GM10266 (cell line): ENCODE results near the gene EIF4E3.

Experiments used
- DNase-seq: peaks from one replicate; pipeline ENCODE4 v3.0.0; 2012; ENCODE audit errors: extremely low spot score
- TF ChIP-seq, protein P1 (sequence below): IDR thresholded peaks from 2 replicates; pipeline ENCODE4 v1.5.1; 2012; ENCODE audit warnings: mild to moderate bottlenecking, low read depth; ENCODE audit not compliant: control insufficient read depth, insufficient read depth; ENCODE audit errors: missing control alignments

The EIF4E3 gene

DNA sequence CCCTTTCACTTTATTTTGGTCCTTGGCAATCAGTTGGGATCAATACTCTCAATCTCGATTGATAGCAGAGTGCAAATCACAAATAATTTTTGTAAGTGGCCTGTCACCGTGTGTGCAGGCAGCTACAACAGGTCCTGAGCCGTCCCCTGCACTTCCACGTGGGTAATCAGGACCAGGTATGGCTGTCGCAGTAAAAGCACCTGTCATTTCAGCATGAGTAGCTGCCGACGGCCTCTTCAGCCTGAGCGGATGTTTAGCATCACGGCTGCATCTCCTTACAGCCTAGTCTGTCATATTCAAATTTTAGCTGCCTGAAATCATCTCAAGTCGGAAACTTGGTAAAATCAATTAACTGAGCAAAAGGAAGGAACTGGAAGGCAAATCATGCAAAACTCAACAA lies 88.7 kb downstream of the EIF4E3 start:
- TF ChIP-seq, protein P1, sequence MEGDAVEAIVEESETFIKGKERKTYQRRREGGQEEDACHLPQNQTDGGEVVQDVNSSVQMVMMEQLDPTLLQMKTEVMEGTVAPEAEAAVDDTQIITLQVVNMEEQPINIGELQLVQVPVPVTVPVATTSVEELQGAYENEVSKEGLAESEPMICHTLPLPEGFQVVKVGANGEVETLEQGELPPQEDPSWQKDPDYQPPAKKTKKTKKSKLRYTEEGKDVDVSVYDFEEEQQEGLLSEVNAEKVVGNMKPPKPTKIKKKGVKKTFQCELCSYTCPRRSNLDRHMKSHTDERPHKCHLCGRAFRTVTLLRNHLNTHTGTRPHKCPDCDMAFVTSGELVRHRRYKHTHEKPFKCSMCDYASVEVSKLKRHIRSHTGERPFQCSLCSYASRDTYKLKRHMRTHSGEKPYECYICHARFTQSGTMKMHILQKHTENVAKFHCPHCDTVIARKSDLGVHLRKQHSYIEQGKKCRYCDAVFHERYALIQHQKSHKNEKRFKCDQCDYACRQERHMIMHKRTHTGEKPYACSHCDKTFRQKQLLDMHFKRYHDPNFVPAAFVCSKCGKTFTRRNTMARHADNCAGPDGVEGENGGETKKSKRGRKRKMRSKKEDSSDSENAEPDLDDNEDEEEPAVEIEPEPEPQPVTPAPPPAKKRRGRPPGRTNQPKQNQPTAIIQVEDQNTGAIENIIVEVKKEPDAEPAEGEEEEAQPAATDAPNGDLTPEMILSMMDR, result no peak
- DNase-seq, result no peak

DNA sequence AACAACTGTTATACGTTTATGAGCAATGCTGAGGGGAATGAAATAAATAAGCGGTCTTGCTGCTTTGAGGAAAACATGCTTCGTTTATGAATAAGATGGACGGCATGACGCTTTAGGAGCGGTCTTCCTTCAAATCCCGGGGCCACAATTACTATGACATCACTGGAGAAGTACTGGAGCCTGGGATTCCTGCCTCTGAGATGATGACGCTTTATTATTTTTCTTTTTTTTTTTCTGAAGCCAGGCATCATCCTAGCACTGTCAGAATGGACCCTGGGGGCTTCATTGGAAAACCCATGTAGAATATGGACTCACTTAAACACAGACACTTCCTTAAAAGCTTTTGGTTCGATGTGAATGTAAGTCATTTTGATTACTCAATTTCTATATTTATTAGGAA lies 89.2 kb downstream of the EIF4E3 start:
- TF ChIP-seq, protein P1, result no peak
- no peak for DNase-seq

DNA sequence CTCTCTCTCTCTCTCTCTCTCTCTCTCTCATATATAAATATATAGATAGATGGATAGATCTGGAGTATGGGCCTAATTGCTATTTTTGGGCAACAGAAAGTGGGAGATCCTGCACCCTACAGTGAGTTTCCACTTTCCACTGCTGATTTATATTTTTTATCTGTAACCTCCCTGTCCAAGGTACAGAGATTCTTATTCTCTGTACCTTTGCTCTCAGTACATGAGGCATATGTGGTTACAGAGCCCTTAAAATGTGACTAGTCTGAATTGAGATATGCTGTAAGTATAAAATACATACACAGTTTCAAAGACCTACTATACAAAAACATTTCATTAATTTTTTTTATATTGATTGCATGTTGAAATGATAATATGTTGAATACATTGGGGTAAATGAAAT lies 90.5 kb downstream of the EIF4E3 start:
- TF ChIP-seq, protein P1, result no peak
- DNase-seq, result no peak

DNA sequence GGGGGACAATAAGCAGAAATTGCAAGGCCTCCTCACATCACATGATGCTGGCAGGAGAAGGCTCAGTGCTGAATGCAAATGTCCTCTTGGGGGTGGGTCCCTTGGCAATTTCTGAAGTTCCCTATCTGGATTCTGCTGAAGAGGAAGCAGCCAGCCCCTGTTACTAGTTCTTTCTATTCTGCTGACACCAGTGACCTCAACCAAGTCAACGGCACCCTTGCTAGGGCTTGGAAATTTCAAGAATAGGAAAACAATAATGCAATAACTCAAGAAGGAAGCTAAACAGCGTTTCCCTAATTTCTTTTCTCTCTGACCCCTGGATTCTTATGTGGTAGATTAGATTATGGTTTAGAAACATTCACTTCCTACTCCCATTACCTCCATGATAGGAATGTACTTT lies 95.5 kb downstream of the EIF4E3 start:
- TF ChIP-seq, protein P1, result no peak

DNA sequence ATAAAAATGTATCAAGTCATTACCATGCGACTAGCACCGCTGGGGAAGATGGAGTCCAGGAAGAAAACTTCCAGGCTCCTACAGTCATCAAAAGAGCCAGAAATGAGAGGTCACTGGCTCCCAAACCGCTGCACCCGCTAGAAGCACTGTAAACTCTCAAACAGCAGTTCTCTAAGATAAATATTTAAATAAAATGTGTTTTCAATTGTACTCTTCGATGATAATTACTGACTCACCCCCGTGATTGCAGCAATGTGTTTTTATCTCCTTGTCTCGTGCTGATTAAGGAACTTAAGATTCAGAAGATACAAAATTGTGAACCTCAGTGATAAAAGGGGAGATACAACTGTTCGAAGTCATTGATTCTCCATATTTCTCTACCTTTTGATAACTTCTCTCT lies 95.9 kb downstream of the EIF4E3 start:
- no peak for DNase-seq

More for the DNA sequence above, 95.5 kb downstream of the EIF4E3 start:
- DNase-seq, result no peak

DNA sequence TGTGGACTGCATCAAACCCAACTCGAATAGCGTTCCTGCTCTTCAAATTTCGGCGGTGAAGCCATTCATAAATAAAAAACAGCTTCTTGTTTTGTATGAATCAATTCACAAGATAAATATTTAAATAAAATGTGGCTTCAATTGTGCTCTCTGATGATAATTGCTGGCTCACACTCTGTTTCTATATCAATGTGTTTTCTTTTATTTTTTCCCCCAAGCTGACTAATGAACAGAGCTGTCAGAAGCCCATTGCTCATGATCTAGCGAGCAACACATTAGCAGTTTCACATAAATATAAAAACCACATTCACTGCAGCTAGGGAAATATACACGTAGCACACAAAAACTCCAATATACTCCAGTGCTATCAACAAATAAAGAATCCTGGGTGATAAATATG lies 96.7 kb downstream of the EIF4E3 start:
- TF ChIP-seq, protein P1, result no peak
- no peak for DNase-seq

More for the DNA sequence above, 95.9 kb downstream of the EIF4E3 start:
- TF ChIP-seq, protein P1, result no peak

DNA sequence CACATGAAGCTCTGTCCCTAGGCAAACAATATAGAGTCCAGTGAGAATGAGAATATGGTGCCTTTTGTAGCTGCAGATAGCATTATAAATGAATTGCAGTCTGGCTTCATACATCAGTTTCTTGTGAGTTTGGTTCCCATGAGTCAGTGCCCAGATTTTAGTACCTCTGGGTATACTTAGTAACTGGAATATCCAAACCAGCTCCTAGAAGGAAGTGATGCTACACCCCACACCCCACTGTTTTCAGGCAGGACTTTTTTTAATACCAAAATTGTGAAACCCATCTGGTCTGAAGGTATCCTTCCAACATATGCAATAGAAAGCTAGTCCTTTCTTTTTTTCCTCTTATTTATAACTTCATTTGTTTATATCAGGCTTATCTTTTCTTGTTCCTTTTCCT lies 99.5 kb downstream of the EIF4E3 start:
- no peak for DNase-seq
- TF ChIP-seq, protein P1, result no peak
